Stimulated activated CD4-positive, alpha-beta T cell treated with anti-CD3 and anti-CD28 coated beads, Interleukin-12 subunit alpha, Interleukin-12 subunit beta, amount 100 ng/mL, for 24 hours (primary cell): ENCODE data around the gene SLC10A7.
A peak's percentile ranks its signal among the peaks of the same experiment; 100 is the strongest.

Experiments
- DNase-seq, 2 experiments: peaks; one replicate each; pipeline ENCODE4 v3.0.0-alpha.2; 2020; ENCODE audit warnings: low read depth in 2 of 2

SLC10A7 gene, protein sequence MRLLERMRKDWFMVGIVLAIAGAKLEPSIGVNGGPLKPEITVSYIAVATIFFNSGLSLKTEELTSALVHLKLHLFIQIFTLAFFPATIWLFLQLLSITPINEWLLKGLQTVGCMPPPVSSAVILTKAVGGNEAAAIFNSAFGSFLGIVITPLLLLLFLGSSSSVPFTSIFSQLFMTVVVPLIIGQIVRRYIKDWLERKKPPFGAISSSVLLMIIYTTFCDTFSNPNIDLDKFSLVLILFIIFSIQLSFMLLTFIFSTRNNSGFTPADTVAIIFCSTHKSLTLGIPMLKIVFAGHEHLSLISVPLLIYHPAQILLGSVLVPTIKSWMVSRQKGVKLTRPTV

GRCh38 chr4:146521541-146522097, at the start of gene SLC10A7:
Gene SLC10A7 (minus strand): TSS chr4:146521940. CDS start chr4:146521717, 223 bp downstream.
- peak; percentile 47 to 64 for DNase-seq

- DNase-seq: no peak
These were observed 45.7 kb upstream of the SLC10A7 start for GRCh38 chr4:146567396-146567795.

DNA sequence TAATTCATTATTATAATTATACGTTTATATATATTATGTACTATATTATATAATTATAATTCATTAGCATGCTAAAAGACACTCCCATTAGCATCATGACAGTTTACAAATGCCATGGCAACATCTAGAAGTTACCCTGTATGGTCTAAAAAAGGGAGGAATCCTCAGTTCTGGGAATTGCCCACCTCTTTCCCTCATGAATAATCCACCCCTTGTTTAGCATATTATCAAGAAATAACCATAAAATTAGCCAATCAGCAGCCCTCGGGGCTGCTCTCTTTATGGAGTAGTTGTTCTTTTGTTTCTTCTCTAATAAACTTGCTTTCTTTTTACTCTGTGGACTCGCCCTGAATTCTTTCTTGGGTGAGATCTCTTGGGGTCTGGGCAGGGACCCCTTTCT, 42.8 kb upstream of the SLC10A7 start:
- DNase-seq: no peak

GRCh38 chr4:146550161-146550560, 28.4 kb upstream of the SLC10A7 start:
- DNase-seq: no peak

DNA sequence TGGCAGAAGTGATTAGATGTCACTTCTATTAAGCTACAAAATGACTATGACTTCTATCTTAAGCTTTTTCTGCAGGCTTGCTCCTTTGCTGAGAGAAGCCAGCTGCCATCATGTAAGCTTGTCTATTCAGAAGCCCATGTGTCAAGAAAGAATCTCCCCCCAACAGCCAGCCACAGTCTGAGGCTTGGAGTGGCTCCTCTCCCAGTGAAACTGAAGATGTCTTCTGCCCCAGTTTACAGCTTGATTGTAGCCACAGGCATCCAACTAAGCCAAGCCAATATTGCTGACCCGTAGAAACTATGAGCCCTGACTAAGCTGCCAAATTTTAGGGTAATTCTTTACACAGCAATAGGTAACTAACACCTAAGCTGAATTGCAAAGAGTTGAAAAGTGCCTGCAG, 26.7 kb upstream of the SLC10A7 start:
- DNase-seq: no peak

- DNase-seq: no peak
These were observed 23.4 kb upstream of the SLC10A7 start for GRCh38 chr4:146545102-146545501.

DNA sequence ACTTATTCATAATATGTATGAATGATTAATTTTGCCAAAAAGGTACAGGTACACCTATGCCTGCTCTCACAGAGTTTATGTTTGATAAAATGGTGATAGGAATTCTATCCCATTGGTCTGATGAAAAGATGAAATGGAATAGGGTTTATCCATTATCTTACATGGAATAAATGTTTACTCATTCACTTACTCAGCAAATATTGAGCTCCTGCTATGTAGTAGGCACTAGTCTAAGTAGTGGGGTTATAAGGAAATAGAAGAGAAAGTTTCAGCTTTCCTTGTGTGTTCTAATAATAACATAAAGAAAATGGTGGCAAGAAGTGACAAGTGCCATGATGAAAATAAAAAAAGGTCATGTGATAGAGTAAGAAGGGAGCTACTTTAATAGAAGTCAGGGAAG, 12.4 kb upstream of the SLC10A7 start:
- no peak for DNase-seq

DNA sequence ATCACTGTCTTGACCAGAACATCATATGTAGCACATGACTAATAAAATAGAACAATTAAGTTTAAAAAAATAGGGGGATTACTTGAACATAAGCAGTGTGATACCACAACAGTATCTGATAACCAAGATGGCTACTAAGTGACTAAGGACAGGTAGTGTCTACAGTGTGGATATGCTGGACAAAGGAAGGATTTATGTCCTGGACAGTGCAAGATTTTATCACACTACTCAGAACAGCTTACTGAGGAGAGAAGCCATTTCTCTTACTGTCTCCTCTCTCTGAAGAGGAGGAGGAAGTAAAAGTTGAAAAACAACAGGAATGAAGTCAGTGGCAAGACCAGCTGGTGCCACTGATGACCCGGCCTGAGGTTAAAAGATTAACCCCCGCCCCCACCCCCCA, 4.0 kb upstream of the SLC10A7 start:
- DNase-seq: no peak

- no peak for DNase-seq
These were observed 2.9 kb upstream of the SLC10A7 start for GRCh38 chr4:146524663-146525062.

- DNase-seq: no peak
These were observed 1.1 kb upstream of the SLC10A7 start for GRCh38 chr4:146522869-146523205.

- peak; percentile 65 to 90 for DNase-seq
These were observed 543 bp upstream of the SLC10A7 start for GRCh38 chr4:146522098-146522868.

GRCh38 chr4:146520896-146521540, 722 bp downstream of the SLC10A7 start:
- DNase-seq: peak in 1 of 2 experiments; percentile 6

DNA sequence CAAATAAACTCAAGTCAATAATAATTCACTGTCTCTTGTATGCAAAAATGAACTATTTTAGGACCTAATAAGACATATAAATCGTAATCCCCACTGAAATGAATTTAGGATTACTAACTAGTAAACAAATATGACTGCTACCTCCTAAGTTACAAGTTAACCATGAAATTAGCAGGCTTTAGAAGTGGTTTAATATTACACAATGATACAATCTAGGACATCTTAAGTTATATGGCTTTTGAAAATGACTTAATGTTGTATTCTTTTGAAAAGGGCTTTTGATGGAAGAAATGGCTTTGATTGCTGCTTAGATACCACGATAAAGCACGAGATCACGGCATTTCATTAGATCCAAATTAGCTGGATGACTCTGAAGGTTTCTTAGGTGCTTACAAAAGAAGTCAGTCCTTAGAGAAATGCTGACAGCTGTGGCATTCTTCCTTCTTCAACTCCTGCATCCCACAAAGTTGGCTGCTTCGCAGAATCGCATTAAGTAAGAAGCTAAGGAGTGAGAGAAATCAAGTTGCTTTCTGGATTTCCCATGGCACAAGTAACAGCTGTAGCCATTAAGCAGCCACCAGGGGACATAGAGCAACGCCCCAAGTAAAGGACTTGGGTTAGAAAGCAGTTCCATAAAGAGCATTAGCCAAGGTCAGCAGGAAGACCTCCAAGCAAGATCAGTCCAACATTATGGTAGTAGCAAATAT, 6.9 kb downstream of the SLC10A7 start:
- DNase-seq: no peak

- DNase-seq: no peak
These were observed 8.2 kb downstream of the SLC10A7 start for GRCh38 chr4:146513548-146513947.

DNA sequence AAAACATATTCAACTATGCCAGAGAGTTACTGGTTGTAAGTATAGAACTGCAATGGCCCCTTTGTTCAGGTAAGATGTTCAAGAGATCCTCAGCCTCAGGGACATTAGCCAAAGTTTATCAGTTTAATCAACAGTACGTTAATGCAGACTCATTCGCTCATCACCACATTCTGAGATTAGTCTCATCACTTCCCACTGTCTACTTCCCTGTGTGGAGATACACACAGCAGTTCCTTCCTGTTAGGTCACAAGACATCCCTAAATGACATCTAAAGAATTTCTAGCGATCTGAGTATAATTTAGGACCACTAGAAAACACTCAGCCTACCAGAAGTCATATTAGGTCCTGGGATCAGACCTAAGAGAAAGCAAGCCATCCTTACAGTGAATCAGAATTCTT, 10.4 kb downstream of the SLC10A7 start:
- DNase-seq: no peak

DNA sequence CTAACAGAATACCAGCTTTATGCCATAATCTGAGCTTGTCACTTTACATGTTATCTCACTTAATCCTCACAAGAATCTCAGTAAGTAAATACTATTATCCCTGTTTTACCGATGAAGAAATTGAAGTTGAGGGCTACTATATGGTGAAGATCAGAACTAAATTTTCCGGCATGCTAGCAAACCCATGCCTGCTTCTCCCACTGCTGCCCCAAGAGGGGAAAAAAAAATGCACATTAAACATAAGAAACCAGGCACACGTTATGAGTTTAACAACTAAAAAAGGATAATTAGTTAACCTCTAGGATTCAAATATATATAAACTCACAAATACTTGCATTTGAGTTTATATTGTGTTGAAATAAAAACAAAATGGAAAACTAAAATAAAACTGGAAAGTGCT, 10.8 kb downstream of the SLC10A7 start:
- no peak for DNase-seq

DNA sequence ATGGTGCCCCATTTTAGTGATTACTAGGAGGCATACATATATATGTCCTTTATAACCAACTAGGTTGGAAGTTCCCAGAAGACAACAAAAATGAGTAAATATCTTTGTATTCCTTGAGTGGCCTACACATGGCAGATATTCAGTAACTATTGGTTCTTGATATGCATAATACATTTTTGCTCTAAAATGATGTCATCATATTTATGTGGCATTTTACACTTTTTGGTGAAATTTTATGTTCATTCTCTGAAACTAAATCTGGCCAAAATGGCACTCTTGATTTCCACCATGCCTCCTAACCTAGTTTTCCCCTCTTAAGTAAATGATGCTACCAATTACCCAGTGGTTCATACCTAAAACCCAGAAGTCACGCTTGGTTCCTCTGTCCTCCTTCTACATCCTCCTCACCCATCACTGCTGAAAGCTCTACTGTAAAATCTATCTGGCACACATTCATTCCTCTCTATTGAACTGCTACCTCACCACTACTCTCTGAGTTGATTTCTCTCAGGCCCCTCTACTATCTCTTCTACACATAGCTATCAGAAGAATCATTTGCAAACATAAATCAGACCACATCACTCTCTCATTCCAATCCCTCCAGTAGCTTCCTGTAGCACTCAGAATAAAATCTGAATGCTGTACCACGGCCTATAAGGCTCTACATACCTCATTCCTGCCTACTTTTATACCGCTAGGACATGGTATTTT, 13.4 kb downstream of the SLC10A7 start:
- DNase-seq: no peak

DNA sequence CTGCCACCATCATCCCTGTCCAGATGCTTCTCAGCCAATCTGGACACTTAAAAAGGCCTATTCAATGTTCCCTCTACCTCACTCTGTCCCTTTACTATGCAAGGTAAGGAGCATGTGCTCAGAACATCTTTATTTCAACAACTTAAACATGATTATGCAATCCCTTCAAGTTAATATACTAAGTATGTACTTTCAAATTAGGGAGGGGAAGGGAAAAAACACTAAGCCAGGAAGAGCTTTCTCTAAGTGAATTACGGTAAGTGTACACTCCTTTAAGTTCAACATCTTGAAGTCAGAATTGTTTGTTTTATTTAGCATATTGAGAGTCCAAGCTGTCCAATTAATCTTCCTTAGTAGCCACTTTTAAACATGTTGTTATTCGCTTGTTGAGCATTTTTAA, 14.1 kb downstream of the SLC10A7 start:
- DNase-seq: no peak

- DNase-seq: no peak
These were observed 15.5 kb downstream of the SLC10A7 start for GRCh38 chr4:146506272-146506671.

GRCh38 chr4:146500216-146500615, 21.5 kb downstream of the SLC10A7 start:
- no peak for DNase-seq

GRCh38 chr4:146498291-146498690, 23.4 kb downstream of the SLC10A7 start:
- DNase-seq: no peak
